Neutrophil (primary cell): ENCODE data around the gene LECT2.

Experiments
- H3K27ac ChIP-seq: fragments of 200-600 bp; sonication (generic); 2 replicates; pipeline ENCODE4 v1.5.1; 2016; ENCODE audit warnings: mild to moderate bottlenecking, moderate library complexity
- H3K27me3 ChIP-seq: fragments of 200-600 bp; sonication (generic); 2 replicates; pipeline ENCODE4 v1.6.0; 2016; ENCODE audit warnings: mild to moderate bottlenecking
- H3K36me3 ChIP-seq: fragments of 200-600 bp; sonication (generic); 2 replicates; pipeline ENCODE4 v1.5.1; 2017
- H3K4me1 ChIP-seq, 2 experiments: fragments of 200-600 bp in 1 of 2; sonication (generic) in 1 of 2; 1 replicate in 1 of 2; 2 replicates in 1 of 2; pipeline versions ENCODE4 v1.5.1 to v1.6.1; 2013 to 2016; ENCODE audit warnings: low read depth in 1 of 2, low read length in 1 of 2, mild to moderate bottlenecking in 1 of 2, moderate library complexity in 1 of 2; ENCODE audit not compliant: control insufficient read depth in 1 of 2, insufficient read depth in 1 of 2
- H3K4me3 ChIP-seq, 2 experiments: fragments of 200-600 bp in 1 of 2; sonication (generic) in 1 of 2; 1 replicate in 1 of 2; 2 replicates in 1 of 2; pipeline ENCODE4 v1.5.1; 2013 to 2016; ENCODE audit warnings: low read depth in 1 of 2, low read length in 1 of 2, mild to moderate bottlenecking in 1 of 2, moderate library complexity in 1 of 2
- H3K9me3 ChIP-seq: fragments of 200-600 bp; sonication (generic); 2 replicates; pipeline ENCODE4 v1.5.1; 2016
- TF ChIP-seq, protein P1 (sequence below): fragments of 200-600 bp; sonication (generic); IDR thresholded peaks from 2 replicates; pipeline ENCODE4 v1.5.1; 2016; ENCODE audit warnings: antibody characterized with exemption

Gene LECT2

DNA sequence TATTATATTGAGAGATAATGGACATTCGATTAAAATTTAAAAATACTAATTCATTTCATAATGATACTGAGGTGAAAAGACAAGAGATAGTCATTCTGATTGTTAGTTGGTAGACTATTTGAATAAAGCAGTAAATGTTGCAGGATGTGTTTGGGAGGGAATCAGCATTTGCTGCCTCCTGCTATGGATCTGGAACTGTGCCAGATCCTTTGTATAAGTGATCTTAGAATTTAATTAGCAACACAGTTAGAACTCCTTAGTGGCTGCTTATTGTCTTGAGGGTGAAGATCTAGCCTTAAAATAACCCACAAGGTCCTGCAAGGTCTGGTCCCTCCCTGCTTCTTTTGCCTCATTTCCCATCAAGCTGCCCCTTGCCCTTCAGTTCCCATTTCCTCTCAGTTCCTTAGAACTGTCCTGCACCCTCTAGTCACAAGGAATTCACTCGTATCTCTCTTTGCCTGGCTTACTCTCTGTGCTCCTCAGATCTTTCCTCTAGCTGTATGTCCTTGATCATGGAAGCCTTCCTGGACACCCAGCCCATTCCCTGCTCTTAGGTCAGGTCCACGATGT is 12.5 kb downstream of the LECT2 start:
- H3K9me3 ChIP-seq, result no peaks in the 10 kb centered on the region
- H3K27me3 ChIP-seq, result peaks cover 61% of the 10 kb centered on the region
- H3K4me1 ChIP-seq, result no peaks in the 10 kb centered on the region
- H3K4me3 ChIP-seq, result no peak overlapping the region
- no peak overlapping the region for H3K27ac ChIP-seq
- TF ChIP-seq, protein P1, sequence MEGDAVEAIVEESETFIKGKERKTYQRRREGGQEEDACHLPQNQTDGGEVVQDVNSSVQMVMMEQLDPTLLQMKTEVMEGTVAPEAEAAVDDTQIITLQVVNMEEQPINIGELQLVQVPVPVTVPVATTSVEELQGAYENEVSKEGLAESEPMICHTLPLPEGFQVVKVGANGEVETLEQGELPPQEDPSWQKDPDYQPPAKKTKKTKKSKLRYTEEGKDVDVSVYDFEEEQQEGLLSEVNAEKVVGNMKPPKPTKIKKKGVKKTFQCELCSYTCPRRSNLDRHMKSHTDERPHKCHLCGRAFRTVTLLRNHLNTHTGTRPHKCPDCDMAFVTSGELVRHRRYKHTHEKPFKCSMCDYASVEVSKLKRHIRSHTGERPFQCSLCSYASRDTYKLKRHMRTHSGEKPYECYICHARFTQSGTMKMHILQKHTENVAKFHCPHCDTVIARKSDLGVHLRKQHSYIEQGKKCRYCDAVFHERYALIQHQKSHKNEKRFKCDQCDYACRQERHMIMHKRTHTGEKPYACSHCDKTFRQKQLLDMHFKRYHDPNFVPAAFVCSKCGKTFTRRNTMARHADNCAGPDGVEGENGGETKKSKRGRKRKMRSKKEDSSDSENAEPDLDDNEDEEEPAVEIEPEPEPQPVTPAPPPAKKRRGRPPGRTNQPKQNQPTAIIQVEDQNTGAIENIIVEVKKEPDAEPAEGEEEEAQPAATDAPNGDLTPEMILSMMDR, result no peak
- H3K36me3 ChIP-seq, result no peaks in the 10 kb centered on the region

DNA sequence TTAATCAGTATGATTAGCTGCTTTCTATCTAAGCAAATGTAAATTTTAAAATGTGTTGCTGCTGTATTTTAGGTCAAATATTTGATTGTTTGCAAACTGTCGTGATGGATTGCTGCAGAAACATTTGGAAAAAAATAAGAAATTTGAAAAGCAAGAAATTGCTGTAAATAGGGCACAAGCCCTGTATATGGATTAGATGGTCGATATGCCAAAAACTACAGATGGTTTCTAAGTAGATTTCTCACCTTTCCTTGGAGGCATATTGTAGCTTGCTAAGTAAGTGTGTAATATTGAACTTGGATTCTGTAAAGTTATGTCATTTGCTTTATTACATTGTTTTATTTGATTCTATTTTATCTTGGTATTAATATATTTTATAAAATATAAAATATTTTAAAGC is 13.1 kb downstream of the LECT2 start:
- TF ChIP-seq, protein P1, result no peak
- Histone ChIP-seq H3K4me3 (no peak overlapping the region), H3K36me3 (no peaks in the 10 kb centered on the region), H3K9me3 (no peaks in the 10 kb centered on the region), H3K27ac (no peak overlapping the region), H3K27me3 (peaks cover 67% of the 10 kb centered on the region), H3K4me1 (no peaks in the 10 kb centered on the region)

DNA sequence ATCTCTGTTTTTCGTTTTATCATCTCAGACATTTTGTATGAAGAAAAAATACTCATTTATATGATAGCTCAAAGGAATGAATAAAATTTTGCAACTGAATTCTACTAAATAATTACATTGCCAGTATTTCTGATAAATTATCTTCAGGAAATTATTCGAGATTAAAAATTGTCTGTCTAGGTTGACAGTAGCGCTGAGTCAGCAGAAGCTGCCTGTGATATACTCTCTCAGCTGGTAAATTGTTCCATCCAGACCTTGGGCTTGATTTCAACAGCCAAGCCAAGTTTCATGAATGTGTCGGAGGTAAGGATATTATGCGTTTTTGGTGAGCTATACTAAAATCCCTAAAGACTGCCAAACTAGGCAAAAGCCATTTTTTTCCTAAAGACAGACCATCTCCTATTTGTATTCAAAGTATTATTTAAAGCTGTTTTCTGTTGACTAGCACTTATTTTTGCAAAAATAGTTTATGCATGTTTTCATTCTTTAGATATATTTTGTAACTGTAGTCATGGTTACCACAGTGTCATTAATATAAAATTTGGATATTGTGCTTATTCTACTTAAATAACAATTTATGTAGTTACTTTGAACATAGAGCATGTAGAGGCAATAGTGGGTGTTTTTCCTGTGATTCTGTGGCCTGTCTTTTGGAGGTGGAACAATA is 17.4 kb downstream of the LECT2 start:
- Histone ChIP-seq H3K27me3 (peaks cover 96% of the 10 kb centered on the region), H3K4me1 (no peaks in the 10 kb centered on the region), H3K4me3 (no peak overlapping the region), H3K9me3 (no peaks in the 10 kb centered on the region), H3K36me3 (no peaks in the 10 kb centered on the region), H3K27ac (no peak overlapping the region)
- TF ChIP-seq, protein P1, result no peak

DNA sequence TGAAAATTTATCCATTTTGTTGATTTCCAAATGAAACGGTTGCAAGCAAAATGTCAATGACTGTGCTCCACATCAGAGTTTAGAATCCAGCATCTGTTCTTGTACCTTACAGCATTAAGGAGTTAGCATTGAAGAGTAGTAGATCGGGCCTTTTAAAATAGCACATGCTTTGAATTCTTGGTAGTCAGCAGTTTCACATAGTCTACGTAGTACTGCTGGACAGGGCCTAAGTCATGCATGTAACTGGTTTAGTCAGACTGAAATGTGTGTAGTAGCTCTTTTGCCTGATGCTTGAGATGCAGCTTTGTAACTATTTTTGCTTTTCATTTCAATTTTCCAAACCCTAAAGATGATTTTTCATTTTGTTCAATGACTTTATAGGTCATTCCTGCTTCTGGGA is 19.8 kb downstream of the LECT2 start:
- no peaks in the 10 kb centered on the region for H3K9me3 ChIP-seq
- no peaks in the 10 kb centered on the region for H3K36me3 ChIP-seq
- H3K27ac ChIP-seq, result no peak overlapping the region
- peaks cover 100% of the 10 kb centered on the region for H3K27me3 ChIP-seq
- no peaks in the 10 kb centered on the region for H3K4me1 ChIP-seq
- TF ChIP-seq, protein P1, result no peak
- no peak overlapping the region for H3K4me3 ChIP-seq

DNA sequence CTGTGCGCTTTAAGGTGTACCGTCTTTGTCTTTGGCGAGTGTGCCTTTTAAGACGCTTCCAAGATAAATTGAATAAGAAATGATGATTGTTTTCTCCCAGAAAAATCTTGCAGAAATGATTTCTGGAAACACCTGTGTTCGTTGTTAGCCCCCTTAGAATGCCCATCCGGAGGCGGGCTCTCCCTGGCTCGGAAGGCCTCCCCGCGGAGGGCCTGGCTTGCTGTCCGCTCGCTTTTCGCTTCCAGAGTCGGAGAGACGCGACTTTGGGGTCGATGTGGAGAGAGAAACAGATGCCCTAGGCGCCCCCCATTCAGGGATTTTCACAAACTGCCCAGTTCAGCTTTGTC is 23.9 kb downstream of the LECT2 start:
- Histone ChIP-seq H3K9me3 (no peaks in the 10 kb centered on the region), H3K27ac (no peak overlapping the region), H3K36me3 (no peaks in the 10 kb centered on the region), H3K4me1 (no peaks in the 10 kb centered on the region), H3K27me3 (peaks cover 100% of the 10 kb centered on the region), H3K4me3 (no peak overlapping the region)
- TF ChIP-seq, protein P1, result no peak
